Gastroesophageal sphincter (tissue), 4 donors: ENCODE data around the gene PUM1. TPM values are rescaled to one million over a fixed set of nuclear protein-coding genes. Genes with fewer than 3 reads are reported as not detected.

ENCODE experiments used
- ATAC-seq: fragments of 150-250 bp; one replicate; pipeline ENCODE4 v1.9.1; 2016; ENCODE audit warnings: mild to moderate bottlenecking, moderate library complexity
- H3K27ac ChIP-seq, 4 donors: fragments of 200-600 bp; sonication (generic) in 3 of 4; 1 replicate in 3 of 4; 2 replicates in 1 of 4; pipeline ENCODE4 v1.5.1; 2016 to 2019
- H3K27me3 ChIP-seq: fragments of 200-600 bp; sonication (generic); one replicate; pipeline ENCODE4 v1.5.1; 2019
- H3K36me3 ChIP-seq, 2 donors: fragments of 200-600 bp; sonication (generic); one replicate each; pipeline ENCODE4 v1.5.1; 2019; ENCODE audit warnings: control low read depth in 1 of 2
- H3K4me1 ChIP-seq, 3 donors: fragments of 200-600 bp; sonication (generic); 1 replicate in 2 of 3; 2 replicates in 1 of 3; pipeline ENCODE4 v1.5.1; 2016 to 2019; ENCODE audit warnings: control low read depth in 2 of 3
- H3K4me3 ChIP-seq, 2 donors: fragments of 200-600 bp; sonication (generic); one replicate each; pipeline ENCODE4 v1.5.1; 2019; ENCODE audit warnings: mild to moderate bottlenecking in 1 of 2, moderate library complexity in 1 of 2
- H3K9me3 ChIP-seq, 3 donors: fragments of 200-600 bp; sonication (generic); one replicate each; pipeline ENCODE4 v1.5.1; 2017 to 2019; ENCODE audit warnings: control low read depth in 2 of 3
- CTCF ChIP-seq, 4 experiments: fragments of 200-600 bp in 2 of 4; fragments of 450-650 bp in 2 of 4; sonication (generic) in 1 of 4; IDR thresholded peaks; one replicate each; pipeline ENCODE4 v1.5.1; 2017 to 2019; ENCODE audit warnings: antibody characterized with exemption in 4 of 4, mild to moderate bottlenecking in 2 of 4, moderate library complexity in 2 of 4
- EP300 ChIP-seq: sonication (generic); formaldehyde crosslinking; IDR thresholded peaks from one replicate; pipeline ENCODE4 v1.6.1; 2017; ENCODE audit warnings: antibody characterized with exemption, mild to moderate bottlenecking
- POLR2A ChIP-seq, 2 donors: fragments of 450-650 bp; IDR thresholded peaks; one replicate each; pipeline ENCODE4 v1.6.1; 2017; ENCODE audit warnings: antibody characterized with exemption in 2 of 2, mild to moderate bottlenecking in 2 of 2, moderate library complexity in 1 of 2
- POLR2AphosphoS5 ChIP-seq: sonication (generic); formaldehyde crosslinking; IDR thresholded peaks from one replicate; pipeline ENCODE4 v1.6.1; 2017; ENCODE audit warnings: antibody characterized with exemption
- WGBS, 2 donors: methylation state at CpG; one replicate each; pipeline ENCODE4 v1.1.5; 2018; ENCODE audit warnings: low coverage in 1 of 2; 5-methylcytosine and 5-hydroxymethylcytosine counted together
- total RNA-seq, 4 donors: library from RNA; depleted of rRNA; stranded (reverse); fragments of >200 nt; gene quantifications; one replicate each; pipeline ENCODE4 v1.1.0, GENCODE V29; 2016

The PUM1 gene
- total RNA-seq, 4 donors from 2014 or later: 83.8 to 90.7 (median 88.4) TPM

GRCh38 chr1:30907481-30908315 lies 157.8 kb downstream of the PUM1 start:
- H3K9me3 ChIP-seq: no peaks in the 10 kb centered on the region
- no peaks in the 10 kb centered on the region for H3K27me3 ChIP-seq
- WGBS, 2 donors: no CpG with 5 or more reads among the region's 47 CpGs
- no peaks in the 10 kb centered on the region for H3K36me3 ChIP-seq
- no peak for ATAC-seq
- TF ChIP-seq POLR2AphosphoS5 (no peak), CTCF (IDR thresholded peaks at IDR 0.05) (peak in 1 of 4 experiments; percentile 13)
- peak overlapping the region; percentile 77 to 79 for H3K4me3 ChIP-seq
- peaks cover 0 to 77% (median 33%) of the 10 kb centered on the region in 3 donors for H3K4me1 ChIP-seq
- peak overlapping the region; percentile 52 to 84 (median 77) for H3K27ac ChIP-seq

- ATAC-seq: no peak
- H3K9me3 ChIP-seq: no peaks in the 10 kb centered on the region
Observed at GRCh38 chr1:30906631-30907441, 158.7 kb downstream of the PUM1 start.

GRCh38 chr1:30905916-30906620 lies 159.4 kb downstream of the PUM1 start:
- WGBS, 2 donors: 0 to 43% methylated on average over 1 to 4 of the region's 9 CpGs
- H3K27me3 ChIP-seq: no peaks in the 10 kb centered on the region
- TF ChIP-seq POLR2A (IDR thresholded peaks at IDR 0.05) (no peak), EP300 (no peak), CTCF (IDR thresholded peaks at IDR 0.05) (no peak), POLR2AphosphoS5 (no peak)

More at GRCh38 chr1:30906631-30907441, 158.7 kb downstream of the PUM1 start:
- Histone ChIP-seq H3K4me3 (peak overlapping the region in 1 of 2 donors; percentile 77), H3K27me3 (no peaks in the 10 kb centered on the region), H3K36me3 (no peaks in the 10 kb centered on the region), H3K4me1 (peaks cover 0 to 85% (median 40%) of the 10 kb centered on the region in 3 donors), H3K27ac (peak overlapping the region in 3 of 4 donors; percentile 71 to 84 (median 83))
- 48 to 76% methylated on average over 2 to 7 of the region's 9 CpGs for WGBS, 2 donors
- TF ChIP-seq CTCF (IDR thresholded peaks at IDR 0.05): no peak

GRCh38 chr1:30905403-30905802 lies 160.1 kb downstream of the PUM1 start:
- no peak for ATAC-seq
- H3K9me3 ChIP-seq: no peaks in the 10 kb centered on the region
- no peaks in the 10 kb centered on the region for H3K27me3 ChIP-seq
- H3K27ac ChIP-seq: peak overlapping the region in 3 of 4 donors; percentile 71 to 84 (median 83)
- 50 to 80% methylated on average over 1 of the region's 1 CpG for WGBS, 2 donors
- no peaks in the 10 kb centered on the region for H3K36me3 ChIP-seq
- TF ChIP-seq POLR2A (IDR thresholded peaks at IDR 0.05) (no peak), POLR2AphosphoS5 (no peak), CTCF (IDR thresholded peaks at IDR 0.05) (no peak), EP300 (no peak)
- no peak overlapping the region for H3K4me3 ChIP-seq
- peaks cover 0 to 89% (median 45%) of the 10 kb centered on the region in 3 donors for H3K4me1 ChIP-seq

More at GRCh38 chr1:30905916-30906620, 159.4 kb downstream of the PUM1 start:
- Histone ChIP-seq H3K9me3 (no peaks in the 10 kb centered on the region), H3K4me3 (no peak overlapping the region), H3K27ac (peak overlapping the region in 3 of 4 donors; percentile 71 to 84 (median 83)), H3K36me3 (no peaks in the 10 kb centered on the region), H3K4me1 (peaks cover 0 to 88% (median 45%) of the 10 kb centered on the region in 3 donors)
- no peak for ATAC-seq
